Measurements from ENCODE around the gene PHC2.

Gene PHC2

GRCh38 chr1:33454646-33455282 lies 23.9 kb upstream of the PHC2 start:
- DNase-seq: no peak

DNA sequence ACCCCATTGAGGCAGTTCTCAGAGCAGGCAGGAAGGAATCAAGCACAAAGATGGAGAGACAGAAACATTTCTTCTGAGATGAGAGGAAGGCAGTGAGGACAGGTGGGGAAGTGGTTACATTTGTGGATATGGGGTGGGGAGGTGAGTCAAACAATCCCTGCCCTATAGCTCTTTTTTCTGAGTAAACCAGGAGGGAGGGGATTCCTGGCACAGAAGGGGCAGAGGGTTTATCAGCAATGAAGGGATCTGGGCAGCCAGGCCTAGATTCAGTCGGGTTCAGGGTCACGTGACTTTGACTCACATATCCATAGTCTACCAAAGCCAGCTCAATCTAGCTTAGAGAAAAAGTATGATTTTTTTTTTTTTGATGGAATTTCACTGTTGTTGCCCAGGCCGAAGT lies 15.7 kb upstream of the PHC2 start:
- no peak for DNase-seq

GRCh38 chr1:33445108-33445507 lies 14.2 kb upstream of the PHC2 start:
- no peak for DNase-seq

DNA sequence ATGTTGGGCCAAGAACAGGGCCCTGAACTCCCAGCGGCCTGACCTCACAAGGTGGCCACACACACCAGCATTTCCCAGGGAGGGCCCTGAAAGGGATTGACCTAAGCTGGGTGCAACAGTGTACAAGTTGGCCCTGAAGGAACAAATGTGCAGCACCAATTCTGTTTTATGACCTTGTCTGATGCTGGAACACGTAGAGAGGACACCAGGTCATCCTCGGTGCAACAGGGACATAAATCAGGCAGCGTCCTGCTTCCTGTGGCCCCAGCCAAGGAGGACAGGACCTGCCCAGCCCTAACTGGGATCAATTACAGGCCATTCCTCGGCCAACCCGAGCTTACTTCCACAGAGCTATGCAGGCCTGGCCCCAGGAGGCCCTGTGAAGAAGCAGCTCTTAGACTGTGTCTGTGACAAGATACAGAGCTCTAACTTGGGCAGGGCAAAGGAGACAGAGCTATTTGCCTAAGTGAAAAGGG lies 12.8 kb upstream of the PHC2 start:
- no peak for DNase-seq

DNA sequence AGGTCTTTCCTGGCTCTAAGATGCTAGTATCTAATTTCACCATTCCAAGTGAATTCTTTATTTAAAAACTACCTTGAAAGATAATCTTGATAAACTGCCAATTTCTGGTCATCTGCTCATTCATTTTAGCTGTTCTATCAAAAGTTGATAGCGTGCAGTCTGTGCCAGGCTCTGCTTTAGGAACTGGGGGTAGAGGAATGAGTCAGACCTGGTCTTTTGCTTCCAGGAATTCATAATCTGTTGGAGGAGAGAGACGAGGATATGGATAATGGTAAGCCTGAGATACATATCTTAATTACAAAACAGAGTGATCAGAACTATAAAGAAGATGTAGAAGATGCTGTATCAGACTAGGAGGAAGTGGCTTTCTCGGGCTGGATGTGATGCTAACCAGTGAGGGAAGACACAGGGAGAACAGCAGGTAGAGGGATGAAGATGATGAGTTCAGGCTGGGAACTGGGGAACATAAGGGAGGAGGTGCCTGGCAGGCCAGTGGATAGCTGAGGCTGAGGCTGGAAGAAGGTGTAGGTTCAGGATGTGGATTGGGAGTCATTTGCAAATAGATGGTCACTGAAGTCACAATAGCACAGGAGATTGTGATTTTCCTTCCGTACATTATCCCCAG lies 12.3 kb upstream of the PHC2 start:
- no peak for DNase-seq

- no peak for DNase-seq
Measured at GRCh38 chr1:33442141-33442540, 11.2 kb upstream of the PHC2 start.

GRCh38 chr1:33441088-33441745 lies 10.3 kb upstream of the PHC2 start:
- no peak for DNase-seq

DNA sequence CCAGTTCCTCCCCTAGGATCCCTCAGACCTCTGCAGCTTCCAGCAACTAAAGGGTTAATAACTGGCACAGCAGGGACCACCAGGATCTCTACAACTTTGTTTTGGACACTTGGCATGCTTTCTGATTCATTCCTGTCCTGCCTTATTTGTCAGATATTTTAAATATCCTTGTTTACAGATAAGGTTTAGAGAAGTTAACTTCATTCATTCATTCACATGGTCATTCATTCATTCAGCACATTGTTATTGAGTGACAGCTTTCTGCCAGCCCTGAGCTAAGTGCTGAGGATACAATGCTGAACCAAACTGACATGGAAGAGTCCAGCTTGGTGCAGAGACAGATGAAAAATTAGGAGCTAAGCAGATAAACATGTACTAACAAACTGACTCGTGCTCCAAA lies 8.8 kb upstream of the PHC2 start:
- DNase-seq: no peak

GRCh38 chr1:33438364-33439160 lies 7.7 kb upstream of the PHC2 start:
- no peak for DNase-seq

GRCh38 chr1:33436557-33437285 lies 5.8 kb upstream of the PHC2 start:
- DNase-seq: no peak

- DNase-seq: no peak
Measured at GRCh38 chr1:33435096-33435820, 4.4 kb upstream of the PHC2 start.

- DNase-seq: no peak
Measured at GRCh38 chr1:33434363-33434750, 3.5 kb upstream of the PHC2 start.

- DNase-seq: no peak
Measured at GRCh38 chr1:33433509-33434362, 2.8 kb upstream of the PHC2 start.

DNA sequence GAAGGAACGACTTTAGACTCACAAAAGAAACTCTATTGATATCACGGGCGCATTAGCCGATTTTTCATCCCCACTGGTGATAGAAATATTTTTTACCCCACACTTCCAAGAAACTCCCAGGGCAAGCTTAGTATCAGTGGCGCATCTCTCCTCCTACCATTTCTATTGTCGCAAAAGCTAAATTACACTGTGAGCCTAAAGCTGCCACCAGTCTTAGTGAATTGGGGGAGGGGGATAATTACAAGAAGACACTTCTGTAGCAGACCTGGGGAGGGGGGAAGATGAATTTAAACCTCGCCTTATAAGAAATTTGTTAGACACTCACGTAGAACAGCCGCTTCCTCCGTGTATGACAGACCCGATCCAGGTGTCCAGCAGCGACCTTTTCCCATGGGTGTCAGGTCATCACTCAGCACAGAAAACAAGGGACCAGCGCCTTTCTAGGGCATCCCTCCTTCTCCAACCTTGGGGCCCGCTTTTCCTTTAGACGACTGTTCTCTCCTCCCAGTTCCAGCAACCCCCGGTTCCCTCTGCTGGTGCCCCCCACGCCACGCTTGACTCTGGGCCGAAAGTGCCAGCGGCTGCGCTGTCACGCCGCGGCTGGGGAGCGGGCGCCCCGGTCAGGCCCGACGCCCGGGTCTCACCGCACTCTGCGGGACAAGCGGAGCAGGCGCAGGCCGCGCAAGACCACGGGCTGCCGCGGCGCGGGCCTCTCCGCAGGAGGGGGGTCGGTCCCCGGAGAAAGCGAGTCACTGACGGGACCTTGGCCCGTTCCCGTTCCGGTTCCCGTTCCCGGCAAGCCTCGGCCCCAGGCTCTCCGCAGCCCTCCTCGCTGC lies 821 bp downstream of the PHC2 start:
- DNase-seq: peak in 1 of 2 experiments; percentile 28

- no peak for DNase-seq
Measured at GRCh38 chr1:33429332-33429731, 1.6 kb downstream of the PHC2 start.

- DNase-seq: no peak
Measured at GRCh38 chr1:33428661-33429060, 2.2 kb downstream of the PHC2 start.

GRCh38 chr1:33426916-33427315 lies 4.0 kb downstream of the PHC2 start:
- no peak for DNase-seq

DNA sequence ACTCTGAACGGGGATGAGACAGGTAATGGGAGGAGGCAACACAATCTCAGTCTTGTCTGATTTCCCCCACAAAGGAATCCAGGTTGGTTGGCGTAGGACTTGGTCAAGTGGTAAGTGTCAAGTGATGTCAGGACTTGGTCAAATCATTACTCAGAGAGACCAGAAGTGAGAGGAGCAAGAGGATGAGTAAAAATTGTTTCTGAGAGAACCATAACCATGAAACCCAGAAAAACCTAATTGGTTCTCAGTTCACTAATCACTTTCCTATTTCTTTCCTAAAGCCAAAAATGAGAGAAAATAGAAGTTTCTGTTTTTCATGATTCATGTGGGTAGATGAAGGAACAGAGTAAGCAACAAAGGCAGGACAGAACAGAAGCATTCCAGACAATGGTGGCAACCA lies 5.0 kb downstream of the PHC2 start:
- no peak for DNase-seq

DNA sequence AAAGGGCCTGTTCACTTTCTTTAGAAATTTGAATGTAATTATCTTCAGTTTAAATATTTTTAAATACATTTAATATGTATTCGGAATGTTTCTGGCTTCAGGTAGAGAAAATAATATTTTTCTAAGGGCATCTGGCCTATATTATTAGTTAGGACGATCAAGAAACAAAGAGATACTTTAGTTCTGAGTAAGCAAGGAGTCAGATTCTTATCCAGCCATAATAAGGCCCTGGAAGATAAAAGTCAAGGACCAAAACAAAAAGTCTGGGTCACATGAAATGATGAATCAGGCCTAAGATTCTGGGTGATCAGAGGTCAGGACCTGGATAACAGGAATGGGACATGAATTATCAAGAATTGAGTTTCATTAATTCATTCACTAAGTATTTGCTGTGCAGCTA lies 6.3 kb downstream of the PHC2 start:
- no peak for DNase-seq

GRCh38 chr1:33424205-33424604 lies 6.7 kb downstream of the PHC2 start:
- no peak for DNase-seq
